HepG2 (cell line): ENCODE results near the gene MLC1. TPM values are rescaled to one million over a fixed set of nuclear protein-coding genes. Genes with fewer than 3 reads are reported as not detected.

Experiments used
- ATAC-seq: fragments of 200-7000 bp; cut with Tn5 transposase; 3 replicates; pipeline ENCODE4 v1.9.1; 2020; ENCODE audit warnings: mild to moderate bottlenecking, moderate library complexity
- BruUV-seq: library from RNA; stranded (reverse); fragments of 400-500 nt; replicated peaks from 2 replicates; lab custom pipeline; 2021; lab: Mats Ljungman, UMichigan
- CTCF ChIA-PET: fragments of 300-600 bp; formaldehyde crosslinking; extraction: SDS; loops from one replicate; lab custom pipeline; 2021; ENCODE audit warnings: low total read pairs, inconsistent platforms, low intra/inter-chr PET ratio; lab: Yijun Ruan, JAX
- POLR2A ChIA-PET: fragments of 350-600 bp; sonication (Branson Sonifier 250); formaldehyde crosslinking; loops from one replicate; lab custom pipeline; 2020; ENCODE audit warnings: antibody characterized with exemption, inconsistent platforms; lab: Yijun Ruan, JAX
- DNase-seq: peaks from one replicate; pipeline ENCODE4 v3.0.0-alpha.2; 2015; ENCODE audit warnings: low spot score
- FAIRE-seq: peaks from 3 replicates; lab custom pipeline; 2011; peaks lifted over from hg19 to GRCh38; lab: Jason Lieb, UNC
- H2AFZ ChIP-seq: one replicate; pipeline ENCODE4 v1.6.1; 2011; ENCODE audit warnings: low read length, inconsistent platforms
- H3K27ac ChIP-seq: fragments of 300-600 bp; 3 replicates; pipeline ENCODE4 v1.8.0; 2011; ENCODE audit warnings: mixed run types, mild to moderate bottlenecking, mixed read lengths, low read length, inconsistent platforms; ENCODE audit not compliant: insufficient read depth; ENCODE audit errors: extremely low read length
- H3K27me3 ChIP-seq, 2 experiments: fragments of 200-600 bp in 1 of 2; 2 replicates in 1 of 2; 3 replicates in 1 of 2; pipeline versions ENCODE4 v1.6.0 to v1.8.0; 2011; ENCODE audit warnings: low read length in 2 of 2, mild to moderate bottlenecking in 2 of 2, moderate library complexity in 2 of 2, inconsistent platforms in 1 of 2; ENCODE audit not compliant: insufficient read depth in 2 of 2, control insufficient read depth in 1 of 2
- H3K36me3 ChIP-seq, 2 experiments: fragments of 200-600 bp in 1 of 2; replicated peaks in 1 of 2; 2 replicates in 1 of 2; 3 replicates in 1 of 2; pipeline versions ENCODE4 v1.5.1 to v1.8.0; 2011; ENCODE audit warnings: low read length in 2 of 2, inconsistent platforms in 1 of 2; ENCODE audit not compliant: insufficient read depth in 2 of 2, control insufficient read depth in 1 of 2
- H3K4me1 ChIP-seq: 2 replicates; pipeline ENCODE4 v1.5.1; 2012; ENCODE audit warnings: low read length, inconsistent platforms; ENCODE audit not compliant: insufficient read depth
- H3K4me2 ChIP-seq: 2 replicates; pipeline ENCODE4 v1.6.0; 2011; ENCODE audit warnings: low read depth, low read length, inconsistent platforms
- H3K4me3 ChIP-seq, 3 experiments: fragments of 200-600 bp in 1 of 3; sonication (generic), shearing (Covaris generic) in 1 of 3; replicated peaks in 1 of 3; 2 replicates each; pipeline ENCODE4 v1.5.1; 2011 to 2016; ENCODE audit warnings: low read length in 3 of 3, inconsistent platforms in 2 of 3, low read depth in 2 of 3, mild to moderate bottlenecking in 2 of 3, control low read depth in 1 of 3, mixed read lengths in 1 of 3; ENCODE audit not compliant: insufficient read depth in 1 of 3
- H3K79me2 ChIP-seq: one replicate; pipeline ENCODE4 v1.6.1; 2011; ENCODE audit warnings: low read length, inconsistent platforms; ENCODE audit not compliant: insufficient read depth
- H3K9ac ChIP-seq: 2 replicates; pipeline ENCODE4 v1.6.0; 2011; ENCODE audit warnings: mild to moderate bottlenecking, low read depth, low read length, inconsistent platforms; ENCODE audit not compliant: insufficient read depth
- H3K9me3 ChIP-seq: 2 replicates; pipeline ENCODE4 v1.5.1; 2012; ENCODE audit warnings: mild to moderate bottlenecking, low read length
- H4K20me1 ChIP-seq: 2 replicates; pipeline ENCODE4 v1.6.0; 2011; ENCODE audit warnings: inconsistent platforms, mild to moderate bottlenecking, low read length, moderate library complexity; ENCODE audit not compliant: insufficient read depth
- DZIP1 ChIP-seq: sonication (generic); formaldehyde crosslinking; IDR thresholded peaks from 2 replicates; pipeline ENCODE4 v1.5.0; 2020; ENCODE audit warnings: mild to moderate bottlenecking, missing genetic modification reagents
- TEAD3 ChIP-seq: optimal IDR thresholded peaks from 2 replicates; pipeline ENCODE3; 2016; ENCODE audit warnings: borderline replicate concordance
- ZBTB33 ChIP-seq: sonication (generic); formaldehyde crosslinking; IDR thresholded peaks from 2 replicates; pipeline ENCODE4 v1.4.0; 2020; ENCODE audit warnings: missing genetic modification reagents
- ZNF446 ChIP-seq: sonication (generic); formaldehyde crosslinking; IDR thresholded peaks from 2 replicates; pipeline ENCODE4 v1.5.0; 2020; ENCODE audit warnings: mild to moderate bottlenecking, missing genetic modification reagents
- WGBS: methylation state at CpG from one replicate; pipeline ENCODE4 v1.1.6; 2017; ENCODE audit warnings: low lambda C conversion rate; 5-methylcytosine and 5-hydroxymethylcytosine counted together
- in situ Hi-C: cut with HindIII; loops from 2 replicates; pipeline ENCODE4 v1.10.0; 2017; ENCODE audit warnings: low pct_unique_long_range_greater_than_20kb; ENCODE audit not compliant: extremely low pct_ligation_motif_present
- intact Hi-C: fragments of 100-400 bp; cut with micrococcal nuclease; formaldehyde crosslinking; loops from one replicate; pipeline ENCODE4 v1.10.0; 2022; ENCODE audit not compliant: unreplicated experiment
- polyA plus RNA-seq, 8 experiments: library from polyadenylated mRNA; depleted of rRNA in 3 of 8; stranded (reverse) in 7 of 8; unstranded in 1 of 8; fragments of >200 nt; fragmentation: Illumina TruSeq in 4 of 8; extraction: Trizol in 4 of 8; gene quantifications; 2 replicates each; pipeline versions ENCODE4 v1.2.1 to v1.2.3, GENCODE V29; 2011 to 2016; ENCODE audit warnings: low read depth in 4 of 8, missing spikeins in 1 of 8, mixed read lengths in 1 of 8; ENCODE audit not compliant: insufficient read depth in 1 of 8
- total RNA-seq, 5 experiments: library from RNA; depleted of rRNA; stranded (reverse); fragments of >200 nt; fragmentation: Illumina TruSeq; extraction: Trizol; gene quantifications; 2 replicates each; pipeline ENCODE4 v1.2.3, GENCODE V29; 2016; ENCODE audit warnings: low read depth in 1 of 5

MLC1 gene
- total and polyA plus RNA-seq, 2 of the 13 experiments (the other 11 are each of a cell fraction or from before 2014, with no cell fraction given): not detected

- TF ChIP-seq DZIP1: no peak
- TF ChIP-seq ZBTB33: 0 out of 2 replicates have a peak, but pooled peaks have one; percentile 11
- TF ChIP-seq TEAD3 (CRISPR knock-in tag): no peak
- no peak for TF ChIP-seq ZNF446 (CRISPR knock-in tag)
- TF ChIP-seq, all 625 proteins: peak for 1
- no peak for FAIRE-seq
Measured at GRCh38 chr22:50056214-50056972, 28.8 kb downstream of the MLC1 start.

More at GRCh38 chr22:50056214-50056972, 28.8 kb downstream of the MLC1 start:
- WGBS: 59% methylated on average over 28 of the region's 34 CpGs
- H3K27me3 ChIP-seq: peaks cover 6 to 19% of the 10 kb centered on the region in 2 experiments; a peak in 4 of 5 replicates
- ATAC-seq (no peak), DNase-seq (no peak)
- H3K4me1 ChIP-seq: peaks cover 7% of the 10 kb centered on the region; the same call in 1 of the 2 replicates
- H3K9me3 ChIP-seq: no peaks in the 10 kb centered on the region
- no peak overlapping the region for H3K27ac ChIP-seq
- H3K4me3 ChIP-seq: no peak overlapping the region
- no TSS peak for BruUV-seq
- in situ Hi-C loops (no loop called here), intact Hi-C loops (no loop called here)
- ChIA-PET CTCF (no interaction called here), POLR2A (no interaction called here)
- no peak overlapping the region for H3K4me2 ChIP-seq
- no peaks in the 10 kb centered on the region for H3K36me3 ChIP-seq
- H3K79me2 ChIP-seq: no peaks in the 10 kb centered on the region
- H4K20me1 ChIP-seq: no peaks in the 10 kb centered on the region
- no peak overlapping the region for H3K9ac ChIP-seq
- no peak overlapping the region for H2AFZ ChIP-seq
